GM12865 (cell line): ENCODE results near the gene CLEC3B.

Experiments used
- DNase-seq: peaks from one replicate; pipeline ENCODE4 v3.0.0; 2010; ENCODE audit warnings: low read depth
- H3K4me3 ChIP-seq: 2 replicates; pipeline ENCODE4 v1.5.1; 2011; ENCODE audit warnings: mild to moderate bottlenecking, low read depth, low read length, control low read depth
- CTCF ChIP-seq: IDR thresholded peaks from 2 replicates; pipeline ENCODE4 v1.5.1; 2011; ENCODE audit warnings: low read length, control low read depth, low read depth, inconsistent platforms; ENCODE audit not compliant: insufficient read depth; ENCODE audit errors: missing control alignments

The CLEC3B gene

GRCh38 chr3:45031531-45031930 is 5.4 kb downstream of the CLEC3B start:
- TF ChIP-seq CTCF = no peak
- no peak for DNase-seq
- H3K4me3 ChIP-seq = no peak overlapping the region

GRCh38 chr3:45032113-45032512 is 6.0 kb downstream of the CLEC3B start:
- H3K4me3 ChIP-seq = no peak overlapping the region
- TF ChIP-seq CTCF = no peak
- no peak for DNase-seq

GRCh38 chr3:45033791-45034190 is 7.7 kb downstream of the CLEC3B start:
- TF ChIP-seq CTCF = no peak
- no peak for DNase-seq
- no peak overlapping the region for H3K4me3 ChIP-seq

- TF ChIP-seq CTCF = no peak
- H3K4me3 ChIP-seq = no peak overlapping the region
- peak; percentile 35 for DNase-seq
Measured at GRCh38 chr3:45034612-45035252, 8.6 kb downstream of the CLEC3B start.

- no peak for TF ChIP-seq CTCF
- H3K4me3 ChIP-seq = no peak overlapping the region
- DNase-seq = no peak
Measured at GRCh38 chr3:45035441-45036301, 9.6 kb downstream of the CLEC3B start.

GRCh38 chr3:45037720-45038455 is 11.8 kb downstream of the CLEC3B start:
- peak; percentile 92 for TF ChIP-seq CTCF

More at GRCh38 chr3:45037720-45038455, 11.8 kb downstream of the CLEC3B start:
- no peak overlapping the region for H3K4me3 ChIP-seq
- DNase-seq = peak; percentile 94
